OCI-LY1 (cell line): ENCODE data around the gene LTB4R.

Experiments
- CTCF ChIP-seq: fragments of 200-600 bp; sonication (generic), shearing (Covaris generic); IDR thresholded peaks from 2 replicates; pipeline ENCODE4 v1.5.1; 2017; ENCODE audit warnings: mild to moderate bottlenecking, antibody characterized with exemption, low read length, moderate library complexity, mixed read lengths
- EZH2 ChIP-seq: fragments of 200-600 bp; sonication (generic), shearing (Covaris generic); IDR thresholded peaks from 2 replicates; pipeline ENCODE4 v1.8.0; 2017; ENCODE audit warnings: borderline replicate concordance, mixed run types, mild to moderate bottlenecking, antibody characterized with exemption, low read length, moderate library complexity, mixed read lengths

- TF ChIP-seq EZH2 (no peak), CTCF (no peak)
These were observed 23.4 kb downstream of the LTB4R start, which contains the start of gene ADCY4 for GRCh38 chr14:24334431-24335291.
